HG02870 (cell line): ENCODE results near the gene RASGRP2.
A peak's percentile ranks its signal among the peaks of the same experiment; 100 is the strongest.

Experiments used
- ATAC-seq: cut with Tn5 transposase; IDR thresholded peaks from one replicate; pipeline ENCODE4 v1.9.1; 2021; ENCODE audit warnings: mild to moderate bottlenecking, moderate library complexity; ENCODE audit not compliant: unreplicated experiment

Gene RASGRP2

GRCh38 chr11:64742087-64742888 is 1.7 kb downstream of the RASGRP2 start:
- ATAC-seq, result no peak

GRCh38 chr11:64741375-64742086 is 2.4 kb downstream of the RASGRP2 start:
- ATAC-seq, result no peak

GRCh38 chr11:64739871-64740270 is 4.1 kb downstream of the RASGRP2 start:
- no peak for ATAC-seq

GRCh38 chr11:64736654-64737053 is 7.3 kb downstream of the RASGRP2 start:
- no peak for ATAC-seq

- no peak for ATAC-seq
Measured at GRCh38 chr11:64735725-64736259, 8.2 kb downstream of the RASGRP2 start.

GRCh38 chr11:64734811-64735724 is 8.9 kb downstream of the RASGRP2 start:
- ATAC-seq, result no peak

GRCh38 chr11:64731601-64732000 is 12.3 kb downstream of the RASGRP2 start:
- ATAC-seq, result no peak

GRCh38 chr11:64729851-64730382 is 14.0 kb downstream of the RASGRP2 start:
- ATAC-seq, result no peak

- ATAC-seq, result no peak
Measured at GRCh38 chr11:64728757-64729365, 15.1 kb downstream of the RASGRP2 start.

GRCh38 chr11:64726867-64727530 is 16.9 kb downstream of the RASGRP2 start:
- ATAC-seq, result no peak

- no peak for ATAC-seq
Measured at GRCh38 chr11:64726211-64726641, 17.7 kb downstream of the RASGRP2 start.

- no peak for ATAC-seq
Measured at GRCh38 chr11:64724863-64725532, 18.9 kb downstream of the RASGRP2 start.

GRCh38 chr11:64723907-64724862 is 19.8 kb downstream of the RASGRP2 start:
- ATAC-seq, result no peak

GRCh38 chr11:64723117-64723906 is 20.6 kb downstream of the RASGRP2 start, which contains the start of gene NRXN2:
Gene NRXN2 (minus strand): TSS chr11:64723197. CDS start chr11:64713699, 9,498 bp downstream.
- peak; percentile 70 for ATAC-seq

- ATAC-seq, result no peak
Measured at GRCh38 chr11:64722141-64723065, 21.5 kb downstream of the RASGRP2 start.

- no peak for ATAC-seq
Measured at GRCh38 chr11:64721359-64721699, 22.6 kb downstream of the RASGRP2 start.
